ENCODE results near the gene ACER2.
"Not testable (repeated sequence)": the region's sequence is repeated elsewhere in the genome, so short reads cannot be mapped to it uniquely, and the experiment has no call there.

ACER2 gene

DNA sequence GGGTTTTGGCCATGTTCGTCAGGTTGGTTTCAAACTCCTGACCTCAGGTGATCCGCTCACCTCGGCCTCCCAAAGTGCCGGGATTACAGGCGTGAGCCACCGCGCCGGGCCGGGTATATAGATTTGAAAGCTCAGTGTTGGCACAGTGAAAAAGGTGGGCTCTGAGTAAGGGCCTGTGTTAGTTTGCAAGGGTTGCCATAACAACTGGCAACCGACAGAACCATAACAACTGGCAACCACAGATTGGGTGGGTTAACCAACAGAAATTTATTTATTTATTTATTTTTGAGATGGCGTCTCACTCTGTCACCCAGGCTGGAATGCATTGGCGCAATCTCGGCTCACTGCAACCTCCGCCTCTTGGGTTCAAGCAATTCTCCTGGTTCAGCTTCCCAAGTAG is 23.6 kb upstream of the ACER2 start:
- H3K4me1 ChIP-seq (ENCODE audit: control insufficient read depth, insufficient read depth, low read length), result not testable (repeated sequence)

DNA sequence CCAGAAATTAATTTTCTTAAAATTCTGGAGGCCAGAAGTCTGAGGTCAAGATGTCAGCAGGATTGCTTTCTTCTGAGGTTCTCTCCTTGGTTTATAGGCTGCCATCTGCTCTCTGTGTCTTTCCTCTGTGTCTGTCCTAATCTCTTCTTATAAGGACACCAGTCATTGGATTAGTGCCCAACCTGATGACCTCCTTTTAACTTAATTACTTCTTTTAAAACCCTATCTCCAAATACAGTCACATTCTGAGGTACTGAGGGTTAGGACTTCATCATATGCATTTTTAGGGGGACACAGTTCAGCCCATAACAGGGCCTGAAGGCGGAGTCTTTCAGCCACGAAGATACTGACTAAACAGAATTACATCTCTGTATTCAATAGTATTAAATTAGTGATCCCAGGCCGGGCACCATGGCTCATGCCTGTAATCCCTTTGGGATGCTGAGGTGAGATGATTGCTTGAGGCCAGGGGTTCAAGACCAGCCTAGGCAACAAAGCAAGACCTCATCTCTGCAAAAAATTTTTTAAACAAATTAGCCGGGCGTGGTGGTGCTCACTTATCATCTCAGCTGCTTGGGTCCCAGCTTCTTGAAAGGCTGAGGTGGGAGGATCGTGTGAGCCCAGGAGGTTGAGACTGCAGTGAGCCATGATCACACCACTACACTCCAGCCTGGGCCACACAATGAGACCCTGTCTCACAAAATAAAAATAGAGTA is 22.9 kb upstream of the ACER2 start:
- no peaks in the 10 kb centered on the region for H3K27me3 ChIP-seq (ENCODE audit: control insufficient read depth, insufficient read depth, low read length)
- no peaks in the 10 kb centered on the region for H3K9me3 ChIP-seq (ENCODE audit: control insufficient read depth, low read length)
- H3K36me3 ChIP-seq (ENCODE audit: control insufficient read depth, insufficient read depth, low read length), result no peaks in the 10 kb centered on the region
- peaks cover 4% of the 10 kb centered on the region for H3K4me1 ChIP-seq (ENCODE audit: control insufficient read depth, insufficient read depth, low read length)
- no peak overlapping the region for H3K4me3 ChIP-seq (ENCODE audit: low read length)
- H3K9ac ChIP-seq (ENCODE audit: low read length), result no peak overlapping the region

More for the DNA sequence above, 23.6 kb upstream of the ACER2 start:
- H3K4me3 ChIP-seq (ENCODE audit: low read length); H3K27me3 ChIP-seq (ENCODE audit: control insufficient read depth, insufficient read depth, low read length); H3K9me3 ChIP-seq (ENCODE audit: control insufficient read depth, low read length); H3K9ac ChIP-seq (ENCODE audit: low read length); H3K36me3 ChIP-seq (ENCODE audit: control insufficient read depth, insufficient read depth, low read length): not testable (repeated sequence)

DNA sequence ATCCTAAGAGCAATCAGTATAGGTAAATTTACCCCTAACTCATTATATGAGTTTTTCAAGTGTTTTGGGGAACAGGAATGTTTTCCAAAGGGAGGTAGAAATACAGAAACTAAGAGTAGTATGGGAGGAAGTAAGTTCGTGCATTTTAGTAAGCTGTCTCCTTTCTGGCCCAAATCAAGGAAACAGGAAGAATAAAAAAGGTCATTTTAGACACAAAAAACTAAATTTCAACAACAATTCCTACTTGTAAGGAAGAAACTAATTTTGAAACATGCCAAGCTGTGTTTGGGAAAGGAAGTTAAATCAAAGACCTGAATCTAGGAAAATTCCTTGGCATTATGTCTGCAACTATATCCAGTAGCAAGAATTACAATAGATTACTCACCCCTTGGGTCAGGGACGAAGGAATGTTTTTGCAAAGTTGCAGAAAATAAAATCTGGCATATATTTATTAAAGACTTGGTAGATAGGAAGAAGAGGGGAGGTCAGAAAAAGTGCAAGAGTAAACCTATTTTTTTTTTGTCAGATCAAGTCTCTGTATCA is 22.2 kb upstream of the ACER2 start:
- H3K9ac ChIP-seq (ENCODE audit: low read length), result no peak overlapping the region
- H3K36me3 ChIP-seq (ENCODE audit: control insufficient read depth, insufficient read depth, low read length), result no peaks in the 10 kb centered on the region
- no peaks in the 10 kb centered on the region for H3K27me3 ChIP-seq (ENCODE audit: control insufficient read depth, insufficient read depth, low read length)
- H3K4me1 ChIP-seq (ENCODE audit: control insufficient read depth, insufficient read depth, low read length), result no peaks in the 10 kb centered on the region
- H3K9me3 ChIP-seq (ENCODE audit: control insufficient read depth, low read length), result no peaks in the 10 kb centered on the region
- no peak overlapping the region for H3K4me3 ChIP-seq (ENCODE audit: low read length)

DNA sequence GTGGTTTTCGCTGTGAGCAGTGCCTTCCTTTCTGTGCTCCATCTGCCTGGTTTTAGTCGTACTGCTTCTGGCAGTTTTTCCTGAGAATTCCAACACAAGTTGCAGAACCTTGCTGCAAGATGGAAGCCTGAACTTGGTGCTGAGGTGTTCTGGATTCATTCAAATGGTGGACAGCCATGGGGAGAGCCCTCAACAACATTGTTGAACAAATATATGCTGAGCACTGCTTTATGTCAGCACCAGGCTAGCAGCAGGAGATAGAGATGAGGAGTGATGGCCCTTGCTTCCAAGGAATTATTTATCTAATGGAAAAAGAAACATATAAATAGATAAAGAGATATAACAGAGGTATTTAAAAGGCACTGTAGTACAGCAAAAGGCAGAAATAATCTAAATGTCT is 21.5 kb upstream of the ACER2 start:
- Histone ChIP-seq H3K36me3 (ENCODE audit: control insufficient read depth, insufficient read depth, low read length) (no peaks in the 10 kb centered on the region), H3K9me3 (ENCODE audit: control insufficient read depth, low read length) (no peaks in the 10 kb centered on the region), H3K9ac (ENCODE audit: low read length) (no peak overlapping the region), H3K4me1 (ENCODE audit: control insufficient read depth, insufficient read depth, low read length) (no peaks in the 10 kb centered on the region), H3K27me3 (ENCODE audit: control insufficient read depth, insufficient read depth, low read length) (no peaks in the 10 kb centered on the region), H3K4me3 (ENCODE audit: low read length) (no peak overlapping the region)

DNA sequence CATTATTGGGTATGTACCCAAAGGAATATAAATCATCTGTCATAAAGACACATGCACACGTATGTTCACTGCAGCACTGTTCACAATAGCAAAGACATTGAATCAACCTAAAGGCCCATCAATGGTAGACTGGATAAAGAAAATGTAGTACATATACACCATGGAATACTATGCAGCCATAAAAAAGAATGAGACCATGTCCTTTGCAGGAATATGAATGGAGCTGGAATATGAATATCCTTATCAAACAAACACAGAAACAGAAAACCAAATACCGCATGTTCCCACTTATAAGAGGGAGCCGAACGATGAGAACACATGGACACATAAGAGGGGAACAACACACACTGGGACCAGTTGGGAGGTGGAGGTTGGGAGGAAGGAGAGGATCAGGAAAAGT is 19.3 kb upstream of the ACER2 start:
- H3K4me3 ChIP-seq (ENCODE audit: low read length); H3K36me3 ChIP-seq (ENCODE audit: control insufficient read depth, insufficient read depth, low read length); H3K9me3 ChIP-seq (ENCODE audit: control insufficient read depth, low read length); H3K9ac ChIP-seq (ENCODE audit: low read length); H3K27me3 ChIP-seq (ENCODE audit: control insufficient read depth, insufficient read depth, low read length); H3K4me1 ChIP-seq (ENCODE audit: control insufficient read depth, insufficient read depth, low read length): not testable (repeated sequence)

DNA sequence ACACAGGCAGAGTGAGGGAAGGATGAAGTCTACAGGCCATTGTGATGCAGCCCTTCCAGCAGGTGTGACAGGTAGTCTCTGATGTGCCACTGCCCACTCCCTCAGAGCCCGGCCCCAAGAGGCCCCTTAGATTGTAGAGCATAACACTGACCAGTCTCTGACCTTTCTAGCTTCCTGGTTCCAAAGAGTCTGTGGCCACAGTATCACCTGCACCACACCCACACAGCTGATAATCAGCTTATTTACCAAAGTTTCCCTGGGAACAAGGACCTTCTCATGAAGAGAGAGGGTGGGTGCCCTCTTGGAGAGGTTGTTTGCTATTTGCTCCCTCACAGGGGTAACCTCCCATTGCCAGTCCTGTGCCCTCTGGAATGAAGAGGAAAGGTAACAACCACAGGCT is 11.0 kb upstream of the ACER2 start:
- no peaks in the 10 kb centered on the region for H3K36me3 ChIP-seq (ENCODE audit: control insufficient read depth, insufficient read depth, low read length)
- H3K27me3 ChIP-seq (ENCODE audit: control insufficient read depth, insufficient read depth, low read length), result no peaks in the 10 kb centered on the region
- H3K9ac ChIP-seq (ENCODE audit: low read length), result peak overlapping the region; percentile 56
- H3K4me3 ChIP-seq (ENCODE audit: low read length), result no peak overlapping the region
- H3K4me1 ChIP-seq (ENCODE audit: control insufficient read depth, insufficient read depth, low read length), result peaks cover 41% of the 10 kb centered on the region
- peaks cover 7% of the 10 kb centered on the region for H3K9me3 ChIP-seq (ENCODE audit: control insufficient read depth, low read length)

DNA sequence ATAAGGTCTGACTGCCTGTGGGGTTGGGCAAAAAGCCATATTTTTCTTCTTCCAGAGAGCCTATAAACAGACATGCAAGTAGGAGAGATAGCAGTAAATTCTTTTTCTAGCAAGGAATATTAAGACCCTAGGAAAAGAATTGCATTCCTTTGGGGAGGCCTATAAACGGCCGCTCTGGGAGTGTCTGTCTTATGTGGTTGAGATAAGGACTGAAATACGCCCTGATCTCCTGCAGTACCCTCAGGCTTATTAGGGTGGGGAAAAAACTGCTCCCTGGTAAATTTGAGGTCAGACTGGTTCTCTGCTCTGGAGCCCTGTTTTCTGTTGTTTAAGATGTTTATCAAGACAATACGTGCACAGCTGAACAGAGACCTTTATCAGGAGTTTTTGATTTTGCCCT is 5.6 kb upstream of the ACER2 start:
- not testable (repeated sequence) for H3K9ac ChIP-seq (ENCODE audit: low read length); H3K4me3 ChIP-seq (ENCODE audit: low read length); H3K27me3 ChIP-seq (ENCODE audit: control insufficient read depth, insufficient read depth, low read length); H3K9me3 ChIP-seq (ENCODE audit: control insufficient read depth, low read length); H3K36me3 ChIP-seq (ENCODE audit: control insufficient read depth, insufficient read depth, low read length)
- peaks cover 47% of the 10 kb centered on the region for H3K4me1 ChIP-seq (ENCODE audit: control insufficient read depth, insufficient read depth, low read length)

DNA sequence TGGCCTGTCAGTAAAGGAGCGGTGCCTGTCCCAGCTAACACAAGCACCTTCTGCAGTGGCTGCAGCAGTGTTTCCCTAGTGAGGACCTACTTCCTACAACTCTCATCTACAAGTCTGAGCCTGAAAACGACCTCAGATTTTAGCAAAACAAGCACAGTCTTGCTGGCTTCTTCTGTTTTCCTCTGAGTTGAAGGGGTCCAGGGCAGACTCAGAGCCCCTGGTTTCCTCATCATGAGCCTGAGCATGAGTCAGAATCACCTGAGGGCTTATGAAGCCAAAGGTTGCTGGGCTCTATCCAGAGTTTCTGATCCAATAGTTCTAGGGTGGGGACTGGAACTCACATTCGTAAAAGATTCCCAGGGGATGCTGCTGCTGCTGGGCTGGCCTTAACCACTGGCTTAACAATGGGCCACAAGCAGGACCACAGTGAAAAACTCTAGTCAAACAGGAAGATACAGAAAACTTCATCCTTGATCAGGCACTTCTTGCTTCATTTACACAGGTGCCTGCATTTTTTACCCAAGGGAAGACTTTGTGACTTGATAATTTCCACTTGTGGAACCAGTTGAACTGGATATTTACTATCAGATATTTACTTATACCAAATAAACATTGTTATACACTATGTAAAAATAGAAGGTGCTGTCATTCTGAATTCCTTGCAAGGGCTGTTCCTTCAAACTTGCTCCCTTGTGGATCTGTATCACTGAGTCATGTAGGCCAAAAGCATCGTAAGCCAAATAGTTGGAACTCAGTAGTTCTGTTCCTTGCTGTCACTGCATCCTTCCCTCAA is 4.3 kb upstream of the ACER2 start:
- H3K9ac ChIP-seq (ENCODE audit: low read length), result peak overlapping the region; percentile 51
- peaks cover 35% of the 10 kb centered on the region for H3K4me1 ChIP-seq (ENCODE audit: control insufficient read depth, insufficient read depth, low read length)
- H3K9me3 ChIP-seq (ENCODE audit: control insufficient read depth, low read length), result peaks cover 7% of the 10 kb centered on the region
- H3K27me3 ChIP-seq (ENCODE audit: control insufficient read depth, insufficient read depth, low read length), result no peaks in the 10 kb centered on the region
- H3K4me3 ChIP-seq (ENCODE audit: low read length), result no peak overlapping the region
- no peaks in the 10 kb centered on the region for H3K36me3 ChIP-seq (ENCODE audit: control insufficient read depth, insufficient read depth, low read length)

DNA sequence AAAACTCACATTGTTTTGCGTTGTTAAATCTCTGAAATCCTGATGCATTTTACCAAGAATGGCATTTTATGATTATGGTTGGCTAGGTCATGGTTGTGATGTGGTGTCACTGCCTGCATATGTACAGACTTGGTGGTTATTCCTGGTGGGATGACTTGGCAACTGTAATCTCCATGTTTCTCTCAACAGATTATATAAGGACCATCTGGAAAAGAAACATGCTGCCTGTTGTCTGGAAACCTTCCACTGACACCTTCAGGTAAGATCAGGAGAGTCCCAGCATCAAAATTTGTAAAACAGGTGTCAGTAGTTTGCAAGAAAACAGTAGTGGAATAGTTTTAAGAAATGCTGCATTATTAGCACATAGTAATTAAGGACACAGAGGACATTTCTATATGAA is 3.0 kb upstream of the ACER2 start:
- Histone ChIP-seq H3K4me1 (ENCODE audit: control insufficient read depth, insufficient read depth, low read length) (peaks cover 34% of the 10 kb centered on the region), H3K9me3 (ENCODE audit: control insufficient read depth, low read length) (peaks cover 7% of the 10 kb centered on the region), H3K27me3 (ENCODE audit: control insufficient read depth, insufficient read depth, low read length) (no peaks in the 10 kb centered on the region), H3K36me3 (ENCODE audit: control insufficient read depth, insufficient read depth, low read length) (no peaks in the 10 kb centered on the region), H3K9ac (ENCODE audit: low read length) (peak overlapping the region; percentile 38), H3K4me3 (ENCODE audit: low read length) (no peak overlapping the region)

DNA sequence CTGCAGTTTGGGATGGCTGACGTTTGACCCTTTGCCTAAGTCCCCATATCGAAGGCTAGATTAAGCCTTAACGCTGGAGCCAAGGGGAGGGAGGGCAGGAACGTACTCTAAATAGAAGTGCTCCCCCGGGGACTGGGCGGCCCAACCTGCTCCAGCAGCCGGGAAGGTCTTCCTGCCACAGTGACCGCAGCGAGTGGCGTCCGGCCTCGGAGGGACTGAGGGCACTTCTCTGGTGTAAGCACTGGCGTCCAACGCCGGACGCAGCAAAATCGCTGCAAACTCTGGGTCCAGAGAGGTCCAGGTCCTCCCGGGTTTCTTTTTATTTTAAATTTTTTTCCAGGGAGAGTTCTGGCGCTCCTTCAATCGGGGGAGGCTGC is 505 bp upstream of the ACER2 start:
- Histone ChIP-seq H3K4me3 (ENCODE audit: low read length) (peak overlapping the region; percentile 92), H3K36me3 (ENCODE audit: control insufficient read depth, insufficient read depth, low read length) (no peaks in the 10 kb centered on the region), H3K9ac (ENCODE audit: low read length) (peak overlapping the region; percentile 89), H3K9me3 (ENCODE audit: control insufficient read depth, low read length) (no peaks in the 10 kb centered on the region), H3K4me1 (ENCODE audit: control insufficient read depth, insufficient read depth, low read length) (peaks cover 43% of the 10 kb centered on the region), H3K27me3 (ENCODE audit: control insufficient read depth, insufficient read depth, low read length) (no peaks in the 10 kb centered on the region)

DNA sequence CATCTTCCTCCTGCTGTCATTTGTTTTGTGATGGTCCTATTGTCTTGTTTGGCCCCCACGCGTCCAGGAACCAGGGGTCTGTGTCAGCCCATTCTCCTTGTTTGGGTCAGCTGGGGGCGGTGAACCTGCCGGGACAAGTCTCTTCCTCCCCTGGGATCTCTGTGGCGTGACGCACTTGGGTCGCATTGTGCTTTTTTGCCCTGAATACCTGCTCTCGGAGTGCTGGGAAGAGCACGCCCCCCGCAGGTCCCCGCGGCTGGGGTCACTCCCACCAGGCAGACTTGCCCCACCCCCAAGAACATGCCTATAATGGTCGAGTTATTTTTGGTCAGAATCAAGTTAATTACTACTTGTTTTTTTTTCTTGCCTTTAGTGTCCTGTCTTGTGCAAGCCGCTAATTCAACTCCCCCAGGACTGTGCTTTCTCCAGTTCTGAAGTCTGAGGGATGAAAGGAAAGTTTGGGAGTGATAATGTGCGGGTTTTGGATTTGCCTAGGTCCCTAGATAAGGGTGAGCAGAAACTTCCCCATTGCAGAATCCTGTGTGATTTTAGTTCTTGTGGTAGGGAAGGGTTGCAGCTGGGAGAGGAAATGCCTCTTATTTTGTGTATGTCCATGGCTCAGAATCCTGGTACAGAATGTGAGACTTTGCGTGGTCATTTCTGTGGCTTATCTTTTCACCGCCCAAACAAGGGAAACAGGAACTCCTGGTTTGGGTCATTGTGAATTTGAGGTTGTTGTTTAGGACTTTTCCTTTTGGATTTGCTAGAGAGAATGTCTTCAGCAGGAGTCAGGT is 789 bp downstream of the ACER2 start:
- H3K9ac ChIP-seq (ENCODE audit: low read length), result peak overlapping the region; percentile 93
- H3K4me1 ChIP-seq (ENCODE audit: control insufficient read depth, insufficient read depth, low read length), result peaks cover 41% of the 10 kb centered on the region
- no peaks in the 10 kb centered on the region for H3K27me3 ChIP-seq (ENCODE audit: control insufficient read depth, insufficient read depth, low read length)
- H3K9me3 ChIP-seq (ENCODE audit: control insufficient read depth, low read length), result no peaks in the 10 kb centered on the region
- H3K4me3 ChIP-seq (ENCODE audit: low read length), result peak overlapping the region; percentile 92
- no peaks in the 10 kb centered on the region for H3K36me3 ChIP-seq (ENCODE audit: control insufficient read depth, insufficient read depth, low read length)

DNA sequence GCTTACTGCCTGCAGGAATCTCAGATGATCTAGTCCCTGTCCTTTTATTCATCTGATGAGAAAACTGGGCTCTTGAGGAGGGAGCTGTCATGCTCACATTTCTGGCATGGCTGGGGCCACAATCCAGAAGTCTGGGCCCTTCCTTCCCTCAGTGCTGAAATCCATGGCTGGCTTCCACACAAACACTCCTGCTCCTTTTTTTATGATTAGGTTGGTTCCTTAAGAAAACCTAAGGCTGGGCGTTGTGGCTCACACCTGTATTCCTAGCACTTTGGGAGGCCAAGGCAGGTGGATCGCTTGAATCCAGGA is 1.3 kb downstream of the ACER2 start:
- peak overlapping the region; percentile 93 for H3K9ac ChIP-seq (ENCODE audit: low read length)
- H3K9me3 ChIP-seq (ENCODE audit: control insufficient read depth, low read length), result no peaks in the 10 kb centered on the region

More for the DNA sequence above, 1.3 kb downstream of the ACER2 start:
- Histone ChIP-seq H3K27me3 (ENCODE audit: control insufficient read depth, insufficient read depth, low read length) (no peaks in the 10 kb centered on the region), H3K36me3 (ENCODE audit: control insufficient read depth, insufficient read depth, low read length) (no peaks in the 10 kb centered on the region), H3K4me1 (ENCODE audit: control insufficient read depth, insufficient read depth, low read length) (peaks cover 36% of the 10 kb centered on the region), H3K4me3 (ENCODE audit: low read length) (peak overlapping the region; percentile 92)

All from mucosa of stomach (tissue), 1 donor.